Liver (tissue), 9 donors: Measurements from ENCODE around the gene OTOGL. TPM values are rescaled to one million over a fixed set of nuclear protein-coding genes. Genes with fewer than 3 reads are reported as not detected.

Source experiments
- DNase-seq: peaks from one replicate; pipeline ENCODE4 v3.0.0-alpha.2; 2017; ENCODE audit warnings: low spot score
- H3K27ac ChIP-seq, 2 donors: one replicate each; pipeline ENCODE4 v1.7.0; 2013; ENCODE audit warnings: inconsistent platforms in 2 of 2, low read length in 2 of 2, control low read depth in 1 of 2, low read depth in 1 of 2, mild to moderate bottlenecking in 1 of 2
- H3K27me3 ChIP-seq, 4 donors: one replicate each; pipeline versions ENCODE4 v1.6.1 to v1.7.0; 2013; ENCODE audit warnings: low read length in 3 of 4, inconsistent platforms in 1 of 4, mild to moderate bottlenecking in 1 of 4, moderate library complexity in 1 of 4; ENCODE audit not compliant: control insufficient read depth in 4 of 4, insufficient read depth in 4 of 4
- H3K36me3 ChIP-seq, 4 donors: one replicate each; pipeline versions ENCODE4 v1.6.1 to v1.7.0; 2013; ENCODE audit warnings: low read length in 3 of 4, mild to moderate bottlenecking in 3 of 4, low read depth in 1 of 4, moderate library complexity in 1 of 4; ENCODE audit not compliant: control insufficient read depth in 4 of 4, insufficient read depth in 3 of 4
- H3K4me1 ChIP-seq, 4 donors: one replicate each; pipeline versions ENCODE4 v1.6.1 to v1.7.0; 2013; ENCODE audit warnings: low read length in 3 of 4, mild to moderate bottlenecking in 3 of 4, moderate library complexity in 1 of 4; ENCODE audit not compliant: control insufficient read depth in 4 of 4, insufficient read depth in 4 of 4
- H3K4me3 ChIP-seq, 3 donors: one replicate each; pipeline versions ENCODE4 v1.6.1 to v1.7.0; 2013; ENCODE audit warnings: low read length in 3 of 3, control low read depth in 1 of 3, low read depth in 1 of 3, mild to moderate bottlenecking in 1 of 3
- H3K9ac ChIP-seq, 2 donors: one replicate each; pipeline ENCODE4 v1.7.0; 2013; ENCODE audit warnings: low read length in 2 of 2, mild to moderate bottlenecking in 2 of 2, moderate library complexity in 2 of 2, control low read depth in 1 of 2, low read depth in 1 of 2
- H3K9me3 ChIP-seq, 4 donors: one replicate each; pipeline versions ENCODE4 v1.6.1 to v1.7.0; 2013; ENCODE audit warnings: low read length in 3 of 4; ENCODE audit not compliant: control insufficient read depth in 4 of 4
- ATF3 ChIP-seq: IDR thresholded peaks from 2 replicates; pipeline ENCODE4 v1.6.1; 2016; ENCODE audit warnings: antibody characterized with exemption
- CTCF ChIP-seq: fragments of 150-350 bp; IDR thresholded peaks from 2 replicates; pipeline ENCODE4 v1.5.1; 2017; ENCODE audit warnings: improper control_type of control experiment, low read depth, low read length; ENCODE audit not compliant: missing input control
- EGR1 ChIP-seq, 2 donors: IDR thresholded peaks; 2 replicates each; pipeline ENCODE4 v1.6.1; 2016 to 2018; ENCODE audit warnings: antibody characterized with exemption in 2 of 2, low read depth in 2 of 2
- FOXA1 ChIP-seq: IDR thresholded peaks from 2 replicates; pipeline ENCODE4 v1.6.1; 2016; ENCODE audit warnings: antibody characterized with exemption
- FOXA2 ChIP-seq: IDR thresholded peaks from 2 replicates; pipeline ENCODE4 v1.6.1; 2016; ENCODE audit warnings: antibody characterized with exemption
- HNF4A ChIP-seq, 2 donors: conservative IDR thresholded peaks; 2 replicates each; pipeline ENCODE4 v1.6.1; 2016; ENCODE audit warnings: antibody characterized with exemption in 2 of 2, mild to moderate bottlenecking in 2 of 2
- HNF4G ChIP-seq: IDR thresholded peaks from 2 replicates; pipeline ENCODE4 v1.6.1; 2016; ENCODE audit warnings: antibody characterized with exemption
- JUND ChIP-seq, 2 donors: IDR thresholded peaks; 2 replicates each; pipeline ENCODE4 v1.6.1; 2016; ENCODE audit warnings: antibody characterized with exemption in 2 of 2
- MAX ChIP-seq: IDR thresholded peaks from 2 replicates; pipeline ENCODE4 v1.6.1; 2016; ENCODE audit warnings: antibody characterized with exemption
- NR2F2 ChIP-seq: IDR thresholded peaks from 2 replicates; pipeline ENCODE4 v1.6.1; 2016; ENCODE audit warnings: antibody characterized with exemption
- RAD21 ChIP-seq, 2 donors: IDR thresholded peaks; 2 replicates each; pipeline ENCODE4 v1.6.1; 2016; ENCODE audit warnings: antibody characterized with exemption in 2 of 2, mild to moderate bottlenecking in 2 of 2
- REST ChIP-seq: IDR thresholded peaks from 2 replicates; pipeline ENCODE4 v1.6.1; 2016; ENCODE audit warnings: antibody characterized with exemption, mild to moderate bottlenecking
- RXRA ChIP-seq, 2 donors: IDR thresholded peaks; 2 replicates each; pipeline ENCODE4 v1.6.1; 2017 to 2018; ENCODE audit warnings: antibody characterized with exemption in 2 of 2, mild to moderate bottlenecking in 1 of 2
- SP1 ChIP-seq: IDR thresholded peaks from 2 replicates; pipeline ENCODE4 v1.6.1; 2018; ENCODE audit warnings: antibody characterized with exemption, mild to moderate bottlenecking
- TAF1 ChIP-seq: conservative IDR thresholded peaks from 2 replicates; pipeline ENCODE4 v1.6.1; 2016; ENCODE audit warnings: antibody characterized with exemption, mild to moderate bottlenecking
- ZBTB33 ChIP-seq: IDR thresholded peaks from 2 replicates; pipeline ENCODE4 v1.6.1; 2016; ENCODE audit warnings: antibody characterized with exemption
- WGBS: extraction: QIAGEN DNeasy Blood & Tissue Kit; methylation state at CpG from one replicate; pipeline ENCODE4 v1.1.7; 2013; 5-methylcytosine and 5-hydroxymethylcytosine counted together
- polyA plus RNA-seq, 2 donors: library from polyadenylated mRNA; stranded (reverse) in 1 of 2; unstranded in 1 of 2; fragments of 200-250 nt in 1 of 2; fragments of >200 nt in 1 of 2; fragmentation: Nextera tagmentation in 1 of 2; extraction: Ambion mirVana in 1 of 2; gene quantifications; one replicate each; pipeline versions ENCODE4 v1.2.1 to v1.2.3, GENCODE V29; 2013 to 2015
- total RNA-seq, 2 donors: library from RNA; depleted of rRNA; stranded (reverse); fragments of >200 nt; gene quantifications; one replicate each; pipeline ENCODE4 v1.2.3, GENCODE V29; 2014
- donor health status: healthy.
- donor health status: healthy.
- donor health status: healthy.
- donor health status: healthy.
- donor health status: healthy.

The OTOGL gene
- total and polyA plus RNA-seq, 4 donors, result 0.01 to 0.09 (median 0.08) TPM; not detected in 1

- H3K27me3 ChIP-seq, result peaks cover 0 to 3% (median 0%) of the 10 kb centered on the region in 4 donors
- no peak overlapping the region for H3K27ac ChIP-seq
- no peak for DNase-seq
- H3K4me3 ChIP-seq, result no peak overlapping the region
- no peaks in the 10 kb centered on the region for H3K36me3 ChIP-seq
- TF ChIP-seq RXRA (IDR thresholded peaks at IDR 0.05) (no peak), FOXA2 (no peak), SP1 (no peak)
- no peaks in the 10 kb centered on the region for H3K4me1 ChIP-seq
- no peak overlapping the region for H3K9ac ChIP-seq
- H3K9me3 ChIP-seq, result no peaks in the 10 kb centered on the region
- 65% methylated on average over 4 of the region's 4 CpGs for WGBS
Measured at GRCh38 chr12:80161612-80162011, 62.3 kb downstream of the OTOGL start.

GRCh38 chr12:80162177-80162576 lies 62.8 kb downstream of the OTOGL start:
- no peak for DNase-seq
- no peak for TF ChIP-seq TAF1
- no peak for TF ChIP-seq CTCF
- TF ChIP-seq REST, result no peak
- no peak for TF ChIP-seq MAX
- TF ChIP-seq RXRA (IDR thresholded peaks at IDR 0.05), result no peak
- TF ChIP-seq RAD21 (IDR thresholded peaks at IDR 0.05), result no peak
- TF ChIP-seq NR2F2, result no peak
- TF ChIP-seq FOXA1, result no peak
- TF ChIP-seq ATF3, result no peak
- TF ChIP-seq ZBTB33, result no peak
- TF ChIP-seq HNF4A (conservative IDR thresholded peaks at IDR 0.05), result no peak
- TF ChIP-seq HNF4G, result no peak
- no peak for TF ChIP-seq EGR1 (IDR thresholded peaks at IDR 0.05; ENCODE audit: low read depth in 2 of 2)
- no peak for TF ChIP-seq FOXA2
- TF ChIP-seq JUND (IDR thresholded peaks at IDR 0.05), result no peak
- no peak for TF ChIP-seq SP1
- Histone ChIP-seq H3K9ac (no peak overlapping the region), H3K27me3 (peaks cover 0 to 3% (median 0%) of the 10 kb centered on the region in 4 donors), H3K4me3 (no peak overlapping the region), H3K4me1 (no peaks in the 10 kb centered on the region), H3K27ac (no peak overlapping the region), H3K36me3 (no peaks in the 10 kb centered on the region), H3K9me3 (no peaks in the 10 kb centered on the region)
- WGBS, result 55% methylated on average over 2 of the region's 2 CpGs
